Fibroblast of lung (primary cell): ENCODE results near the gene MACO1.
"Not testable (repeated sequence)": the region's sequence is repeated elsewhere in the genome, so short reads cannot be mapped to it uniquely, and the experiment has no call there.

Experiments
- EZH2 ChIP-seq: IDR thresholded peaks from 2 replicates; pipeline ENCODE4 v1.5.1; 2012; ENCODE audit warnings: low read length, control low read depth, mild to moderate bottlenecking; ENCODE audit errors: missing control alignments
- TF ChIP-seq, protein P1 (sequence below), 2 donors: IDR thresholded peaks in 1 of 2; conservative IDR thresholded peaks in 1 of 2; 1 replicate in 1 of 2; 2 replicates in 1 of 2; pipeline ENCODE4 v1.5.1; 2011 to 2012; ENCODE audit warnings: low read length in 2 of 2, control low read depth in 1 of 2, inconsistent platforms in 1 of 2, low read depth in 1 of 2, mild to moderate bottlenecking in 1 of 2

GRCh38 chr1:25414578-25414977 is 16.1 kb upstream of the MACO1 start:
- TF ChIP-seq EZH2, result not testable (repeated sequence)
- TF ChIP-seq, protein P1, sequence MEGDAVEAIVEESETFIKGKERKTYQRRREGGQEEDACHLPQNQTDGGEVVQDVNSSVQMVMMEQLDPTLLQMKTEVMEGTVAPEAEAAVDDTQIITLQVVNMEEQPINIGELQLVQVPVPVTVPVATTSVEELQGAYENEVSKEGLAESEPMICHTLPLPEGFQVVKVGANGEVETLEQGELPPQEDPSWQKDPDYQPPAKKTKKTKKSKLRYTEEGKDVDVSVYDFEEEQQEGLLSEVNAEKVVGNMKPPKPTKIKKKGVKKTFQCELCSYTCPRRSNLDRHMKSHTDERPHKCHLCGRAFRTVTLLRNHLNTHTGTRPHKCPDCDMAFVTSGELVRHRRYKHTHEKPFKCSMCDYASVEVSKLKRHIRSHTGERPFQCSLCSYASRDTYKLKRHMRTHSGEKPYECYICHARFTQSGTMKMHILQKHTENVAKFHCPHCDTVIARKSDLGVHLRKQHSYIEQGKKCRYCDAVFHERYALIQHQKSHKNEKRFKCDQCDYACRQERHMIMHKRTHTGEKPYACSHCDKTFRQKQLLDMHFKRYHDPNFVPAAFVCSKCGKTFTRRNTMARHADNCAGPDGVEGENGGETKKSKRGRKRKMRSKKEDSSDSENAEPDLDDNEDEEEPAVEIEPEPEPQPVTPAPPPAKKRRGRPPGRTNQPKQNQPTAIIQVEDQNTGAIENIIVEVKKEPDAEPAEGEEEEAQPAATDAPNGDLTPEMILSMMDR (conservative IDR thresholded peaks at IDR 0.05 in 1 of 2, IDR thresholded peaks at IDR 0.05 in 1 of 2; ENCODE audit: low read depth in 1 of 2, low read length in 2 of 2), result not testable (repeated sequence)
